HG02840 (cell line): ENCODE results near the gene MVD.

Experiments
- ATAC-seq: cut with Tn5 transposase; IDR thresholded peaks from one replicate; pipeline ENCODE4 v1.9.1; 2021; ENCODE audit warnings: mild to moderate bottlenecking, moderate library complexity, moderate number of reproducible peaks; ENCODE audit not compliant: unreplicated experiment, low FRiP score

Gene MVD

DNA sequence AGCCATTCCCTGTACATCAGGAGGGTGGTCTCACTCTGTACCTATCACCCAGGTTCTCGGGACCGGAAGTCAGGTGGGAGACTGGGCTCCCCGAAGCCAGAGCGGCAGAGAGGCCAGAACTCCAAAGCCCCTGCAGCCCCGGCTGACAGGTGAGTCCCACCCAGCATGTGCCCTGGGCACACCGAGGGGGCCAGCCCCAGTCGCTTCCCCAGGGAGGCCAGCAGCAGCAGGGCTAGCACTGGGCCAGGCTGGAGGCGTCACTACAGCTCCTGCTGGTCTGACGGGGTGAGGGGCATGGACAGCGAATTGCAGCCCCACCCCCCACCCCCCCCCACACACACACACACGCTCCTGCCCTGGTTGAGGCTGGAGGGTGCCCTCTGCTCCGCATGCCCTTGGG is 32.5 kb downstream of the MVD start:
- no peak for ATAC-seq

DNA sequence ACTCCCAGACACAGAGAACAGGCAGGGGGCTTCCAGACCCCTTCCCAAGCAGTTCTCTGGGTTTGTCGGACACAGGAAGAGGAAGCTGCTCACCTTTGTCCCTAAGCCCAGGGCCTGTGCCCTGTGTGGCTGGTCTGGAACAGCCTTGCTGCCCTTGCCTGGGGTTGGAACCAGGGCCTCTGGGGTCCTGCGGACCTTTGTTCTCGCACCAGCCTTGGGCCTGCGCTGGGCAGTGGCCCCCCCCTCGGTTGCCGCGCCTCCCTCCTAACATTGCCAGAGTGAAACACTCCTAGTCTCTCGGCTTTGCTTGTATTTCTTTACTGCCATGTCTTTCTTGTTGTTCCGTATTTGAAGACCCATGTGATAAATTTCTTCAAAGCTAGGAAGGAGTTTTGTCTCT is 33.1 kb downstream of the MVD start:
- ATAC-seq: no peak

DNA sequence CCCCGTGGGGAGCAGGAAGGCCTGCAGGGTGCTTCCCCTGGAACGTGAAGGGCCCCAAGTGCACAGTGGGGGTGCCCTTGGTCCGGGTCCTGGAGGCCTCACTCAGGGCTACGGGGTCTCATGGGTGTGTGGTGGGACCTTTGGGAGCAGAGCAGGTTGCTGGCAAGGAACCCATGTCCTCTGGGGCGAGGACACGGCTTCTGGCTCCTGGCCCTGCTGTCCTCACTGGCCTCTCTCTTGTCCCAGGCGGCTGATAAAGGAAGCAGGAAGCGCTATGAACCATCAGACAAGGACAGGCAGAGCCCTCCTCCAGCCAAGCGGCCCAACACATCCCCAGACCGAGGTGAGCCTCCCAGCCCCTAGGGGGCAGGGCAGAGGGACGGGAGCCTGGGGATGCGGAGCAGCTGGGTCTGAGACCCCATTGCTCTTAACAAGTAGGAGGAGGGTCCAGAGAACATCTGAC is 34.3 kb downstream of the MVD start:
- no peak for ATAC-seq

DNA sequence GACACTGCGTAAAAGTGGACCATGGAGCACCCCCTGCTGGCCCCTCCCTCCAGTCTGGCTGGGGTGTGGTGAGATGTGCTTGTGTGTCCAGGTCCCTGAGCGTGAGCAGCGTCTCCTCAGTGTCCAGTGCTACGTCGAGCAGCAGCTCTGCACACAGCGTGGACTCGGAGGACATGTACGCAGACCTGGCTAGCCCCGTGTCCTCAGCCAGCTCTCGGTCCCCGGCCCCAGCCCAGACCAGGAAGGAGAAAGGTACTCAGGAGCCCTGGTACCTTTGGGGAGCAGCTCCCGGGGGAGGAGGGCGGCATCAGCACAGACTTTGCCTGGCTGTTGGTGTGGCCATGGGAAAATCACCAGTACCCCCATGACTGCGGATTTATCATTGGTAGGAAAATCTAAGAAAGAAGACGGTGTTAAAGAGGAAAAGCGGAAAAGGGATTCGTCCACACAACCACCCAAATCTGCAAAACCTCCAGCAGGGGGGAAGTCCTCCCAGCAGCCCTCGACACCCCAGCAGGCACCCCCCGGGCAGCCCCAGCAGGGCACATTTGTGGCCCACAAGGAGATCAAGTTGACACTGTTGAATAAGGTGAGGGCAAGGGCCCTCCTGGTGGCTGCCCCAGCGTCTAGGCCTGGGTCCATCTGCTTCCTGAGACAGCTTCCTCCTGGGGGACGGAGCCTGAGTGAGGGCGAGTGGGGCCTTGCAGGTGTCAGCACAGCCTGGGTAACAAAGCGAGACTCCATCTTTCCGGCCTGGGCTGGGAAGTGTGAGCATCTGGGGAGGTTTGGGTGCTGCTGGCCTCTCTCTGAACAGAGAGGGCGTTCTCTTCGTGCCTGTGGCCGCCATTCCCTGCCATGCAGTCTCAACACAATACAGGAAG is 35.1 kb downstream of the MVD start:
- ATAC-seq: no peak

DNA sequence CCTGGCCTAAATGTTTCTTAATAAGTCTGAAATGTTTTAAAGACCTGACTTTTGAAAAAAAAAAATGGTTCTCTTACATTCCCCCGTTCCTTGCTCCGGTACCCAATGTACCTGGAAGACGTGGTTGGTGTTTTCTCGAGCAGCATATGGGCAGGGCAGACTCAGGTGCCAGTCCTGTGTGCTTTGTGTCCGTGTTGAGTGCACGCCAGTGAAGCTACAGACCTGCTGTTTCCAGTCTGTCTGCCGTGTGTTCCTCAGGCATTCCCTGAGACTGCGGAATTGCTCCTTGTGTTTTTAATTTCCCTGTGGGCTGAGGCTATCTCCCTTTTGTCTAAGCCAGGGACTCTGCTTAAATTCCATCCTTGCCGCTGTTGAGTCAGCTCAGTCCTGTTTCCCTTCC is 36.2 kb downstream of the MVD start:
- ATAC-seq: no peak

DNA sequence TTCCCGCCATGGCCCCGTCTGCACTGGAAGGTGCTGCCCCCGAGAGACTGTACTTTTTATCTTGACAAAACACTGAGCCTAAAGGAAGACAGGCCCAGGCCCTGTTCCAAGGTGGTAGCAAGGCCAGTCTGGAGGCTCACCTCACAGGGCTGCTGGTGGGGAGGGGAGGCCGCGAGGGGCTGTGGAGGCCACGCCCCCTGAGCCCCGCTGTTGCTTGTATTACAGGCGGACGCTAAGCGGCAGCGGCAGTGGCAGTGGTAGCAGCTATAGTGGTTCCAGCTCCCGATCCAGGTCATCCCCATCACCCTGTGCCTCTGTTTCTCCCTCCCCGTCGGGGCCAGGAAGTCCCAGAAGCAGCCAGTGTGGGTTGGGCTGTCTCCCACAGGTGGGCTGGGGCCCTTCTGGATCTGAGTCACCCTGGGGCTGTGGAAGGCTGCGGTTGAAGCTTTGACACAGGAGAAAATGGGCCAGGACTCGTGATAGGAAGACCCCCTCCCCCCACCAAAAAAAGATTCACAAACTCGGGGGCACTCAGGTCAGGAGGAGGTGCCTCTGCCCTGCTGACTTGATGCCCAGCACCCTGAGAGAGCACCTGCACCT is 37.8 kb downstream of the MVD start:
- no peak for ATAC-seq

DNA sequence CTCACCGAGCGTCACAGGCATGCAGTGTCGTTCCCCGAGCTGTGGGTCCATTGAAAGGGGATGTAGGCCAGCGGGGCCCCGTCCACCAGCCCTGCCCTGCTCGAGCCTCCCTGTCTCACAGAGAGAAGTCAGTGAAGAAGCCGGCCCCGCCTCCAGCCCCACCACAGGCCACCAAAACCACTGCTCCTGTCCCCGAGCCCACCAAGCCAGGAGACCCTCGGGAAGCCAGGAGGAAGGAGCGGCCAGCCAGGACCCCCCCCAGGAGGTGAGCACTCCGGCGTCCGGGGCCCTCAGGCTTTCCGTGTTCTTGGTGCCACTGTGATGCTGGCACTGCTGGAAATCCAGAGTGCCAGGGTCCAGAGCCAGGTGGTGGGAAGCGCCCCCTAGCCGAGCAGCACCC is 38.4 kb downstream of the MVD start:
- no peak for ATAC-seq

DNA sequence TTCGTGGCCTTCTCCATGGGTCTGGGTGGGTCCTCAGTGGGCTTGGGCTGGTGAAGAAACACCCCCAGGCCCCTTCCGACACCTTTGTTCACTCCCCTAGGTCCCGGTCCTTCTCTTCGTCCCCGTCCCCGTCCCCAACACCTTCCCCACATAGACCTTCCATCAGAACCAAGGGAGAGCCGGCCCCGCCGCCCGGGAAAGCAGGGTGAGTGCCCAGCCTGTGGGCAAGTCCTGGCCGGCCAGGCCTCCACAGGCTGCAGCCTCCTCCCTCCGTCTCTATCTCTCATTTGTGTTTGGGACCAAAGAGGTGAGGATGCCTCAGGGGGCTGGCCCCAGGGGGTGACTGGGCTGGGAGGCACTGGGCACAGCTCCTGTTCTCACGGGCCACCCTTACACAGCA is 39.0 kb downstream of the MVD start:
- ATAC-seq: no peak

DNA sequence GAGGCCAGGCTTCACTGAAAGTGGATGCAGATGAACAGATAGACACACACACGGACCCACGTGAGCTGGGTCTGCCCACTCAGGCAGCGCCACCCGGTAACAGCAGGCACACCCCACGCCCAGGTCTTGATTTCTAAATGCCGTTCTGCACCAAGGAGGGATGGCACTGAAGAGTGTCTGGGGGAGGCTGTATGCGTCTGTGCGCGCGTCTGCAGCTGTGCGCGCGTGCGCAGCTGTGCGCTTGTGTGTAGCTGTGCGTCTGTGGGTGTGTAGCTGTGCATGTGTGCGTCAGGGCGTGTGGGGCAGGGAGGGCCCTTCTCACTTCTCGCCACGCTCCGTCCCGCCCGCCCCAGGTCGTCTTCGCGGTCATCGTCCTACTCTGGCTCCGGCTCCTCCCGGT is 40.0 kb downstream of the MVD start:
- ATAC-seq: no peak

DNA sequence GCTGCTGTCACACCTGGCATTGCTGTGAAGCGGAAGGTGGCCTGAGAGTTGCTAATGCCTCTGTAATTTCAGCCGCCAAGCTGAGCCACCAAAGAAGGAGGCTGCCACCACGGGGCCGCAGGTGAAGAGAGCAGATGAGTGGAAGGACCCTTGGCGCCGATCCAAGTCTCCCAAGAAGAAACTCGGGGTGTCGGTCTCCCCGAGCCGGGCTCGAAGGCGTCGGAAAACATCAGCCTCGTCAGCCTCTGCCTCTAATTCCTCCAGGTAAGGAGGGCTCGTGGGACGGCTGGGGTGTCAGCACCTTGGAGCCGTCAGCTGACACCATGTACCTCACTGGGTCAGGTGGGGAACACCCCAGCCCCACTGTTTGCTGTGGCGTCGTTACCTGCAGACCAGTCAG is 40.8 kb downstream of the MVD start:
- no peak for ATAC-seq

DNA sequence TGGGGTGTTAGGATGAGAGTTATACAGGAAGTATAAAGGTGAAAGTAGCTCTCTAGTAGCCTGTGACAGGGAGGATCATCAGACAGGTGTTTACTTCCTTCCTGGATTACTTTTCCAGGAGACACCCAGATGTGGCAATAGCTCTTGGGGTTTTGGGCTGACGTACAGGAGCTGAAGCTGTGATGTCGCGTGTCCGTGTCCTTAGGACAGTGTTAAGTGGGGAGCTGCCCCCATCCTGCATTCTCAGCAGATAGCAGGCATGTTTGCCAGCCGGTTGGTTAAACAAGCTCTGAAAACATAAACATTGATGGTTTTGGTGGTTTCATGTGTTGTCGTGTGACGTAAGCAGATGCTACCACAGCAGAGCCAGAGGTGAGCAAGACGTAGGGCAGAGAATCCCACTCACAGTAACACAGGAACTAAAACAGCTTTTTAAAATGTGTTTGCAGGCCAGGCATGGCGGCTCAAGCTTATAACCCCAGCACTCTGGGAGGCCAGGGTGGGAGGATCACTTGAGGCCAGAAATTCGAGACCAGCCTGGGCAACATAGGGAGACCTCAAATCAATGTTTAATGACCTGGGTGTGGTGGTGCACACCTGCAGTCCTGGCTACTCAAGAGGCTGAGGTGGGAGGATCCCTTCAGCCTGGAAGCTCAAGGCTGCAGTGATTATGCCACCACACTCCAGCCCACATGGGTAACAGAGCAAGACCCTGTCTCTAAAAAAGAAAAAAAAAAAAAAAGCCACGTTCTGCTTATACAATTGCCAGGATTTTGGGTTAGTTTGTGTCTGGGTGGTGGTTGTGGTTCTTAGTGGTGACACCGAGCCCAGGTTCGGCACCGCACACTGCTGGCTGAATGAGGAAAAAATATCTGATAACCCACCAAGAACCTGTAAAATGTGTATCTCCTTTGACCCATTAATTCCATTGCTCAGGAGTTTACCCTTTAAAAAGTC is 42.8 kb downstream of the MVD start:
- no peak for ATAC-seq

DNA sequence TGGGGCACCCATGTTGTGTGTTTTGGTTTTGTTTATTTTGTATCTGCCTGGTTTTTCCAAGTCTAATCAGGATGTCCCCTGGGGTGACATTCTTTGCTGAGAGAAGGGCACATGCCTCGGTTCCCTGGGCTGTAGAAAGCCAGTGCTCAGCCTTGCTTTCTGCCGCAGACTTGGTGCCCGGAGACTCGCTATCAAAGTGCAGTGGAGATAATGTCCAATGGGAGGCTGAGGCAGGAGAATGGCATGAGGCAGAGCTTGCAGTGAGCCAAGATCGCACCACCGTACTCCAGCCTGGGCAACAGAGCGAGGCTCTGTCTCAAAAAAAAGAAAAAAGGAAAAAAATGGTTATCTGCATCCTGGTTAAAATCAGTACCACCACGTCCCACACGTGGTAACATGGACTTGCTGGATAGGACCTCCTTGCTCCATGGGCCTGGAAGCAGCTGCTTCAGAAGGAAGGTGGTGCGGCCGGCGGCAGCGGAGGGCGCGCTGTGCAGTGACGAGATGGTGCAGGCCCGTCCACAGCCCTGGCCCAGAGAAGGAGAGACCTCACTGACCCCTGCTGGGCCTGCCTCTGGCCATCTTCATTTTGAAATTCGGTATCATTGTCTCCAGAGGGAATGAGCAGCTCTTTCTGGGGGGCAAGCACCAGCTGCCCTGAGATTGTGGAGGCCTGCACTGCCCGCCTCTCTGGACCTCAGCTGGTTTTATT is 43.8 kb downstream of the MVD start:
- no peak for ATAC-seq

DNA sequence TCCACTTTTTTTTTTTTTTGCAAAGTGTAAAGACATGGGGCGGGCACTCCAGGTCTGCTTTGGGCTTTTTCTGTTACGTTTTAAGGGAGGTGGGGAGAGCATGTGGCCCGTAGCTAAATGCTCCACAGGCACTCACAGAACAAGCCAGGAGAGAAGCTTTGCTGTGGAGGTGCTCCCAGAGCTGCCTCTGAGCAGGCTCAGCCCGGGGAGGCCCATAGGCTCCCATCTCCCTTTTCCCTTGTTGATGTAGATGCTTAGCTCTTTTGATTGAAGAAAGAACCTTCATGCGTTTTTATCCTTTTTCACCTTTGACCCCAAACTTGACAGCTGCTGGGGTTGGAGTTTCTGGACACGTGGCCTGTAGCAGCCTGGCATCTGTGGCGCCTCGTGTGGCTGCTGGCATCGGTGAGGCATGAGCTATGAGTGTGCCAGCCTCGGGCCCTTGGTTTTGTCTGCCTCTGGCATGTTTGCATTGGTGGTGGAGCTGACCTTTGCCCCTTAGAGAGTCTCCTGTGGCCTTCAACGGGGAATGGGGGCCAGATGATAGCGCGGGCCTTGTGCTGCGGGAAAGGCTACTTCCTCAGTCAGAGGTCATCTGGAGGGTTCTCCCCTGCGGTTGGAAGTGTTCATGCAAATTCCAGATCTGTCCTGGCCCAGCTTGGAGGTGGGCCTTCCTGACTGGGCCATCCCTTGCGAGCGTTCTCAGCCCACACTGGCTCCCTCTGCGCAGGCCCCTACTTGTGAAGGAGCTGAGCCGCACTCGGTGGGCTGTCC is 44.5 kb downstream of the MVD start:
- no peak for ATAC-seq

DNA sequence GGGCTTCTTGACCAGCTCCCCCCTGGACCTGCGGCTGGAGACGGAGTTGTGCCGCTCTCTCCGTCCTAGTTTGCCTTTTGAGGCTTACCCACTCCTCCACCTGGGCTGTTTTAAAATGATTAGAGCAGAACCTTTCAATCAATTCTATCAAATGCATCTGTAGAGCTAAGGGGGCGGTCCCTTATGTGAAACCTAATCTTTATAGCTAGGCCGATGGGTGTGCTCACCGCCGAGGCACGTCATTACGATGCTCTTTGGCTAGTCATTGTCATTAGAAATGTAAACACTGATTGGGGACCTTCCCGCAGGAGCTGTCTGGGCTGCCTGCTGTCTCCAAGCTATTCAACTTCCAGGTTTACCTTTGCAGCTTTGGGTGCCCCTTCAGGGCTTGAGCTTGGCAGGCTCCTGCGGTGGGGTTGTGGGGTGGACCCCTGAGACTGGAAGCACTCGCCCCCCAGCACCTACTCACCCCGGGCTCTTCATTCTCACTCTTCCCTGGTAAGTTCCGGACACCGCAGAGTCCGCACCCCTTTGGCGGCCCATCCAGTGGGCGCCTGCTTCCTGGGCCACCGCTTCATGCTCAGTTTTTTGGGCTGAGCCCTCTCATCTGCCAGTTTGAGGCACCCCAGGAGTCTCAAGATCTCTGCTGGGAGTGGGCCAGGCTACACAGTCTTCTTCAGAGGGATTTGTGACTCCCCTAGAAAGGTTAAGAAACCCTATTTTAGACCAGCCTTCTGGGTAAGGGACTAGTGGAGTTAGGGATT is 45.4 kb downstream of the MVD start:
- ATAC-seq: no peak

DNA sequence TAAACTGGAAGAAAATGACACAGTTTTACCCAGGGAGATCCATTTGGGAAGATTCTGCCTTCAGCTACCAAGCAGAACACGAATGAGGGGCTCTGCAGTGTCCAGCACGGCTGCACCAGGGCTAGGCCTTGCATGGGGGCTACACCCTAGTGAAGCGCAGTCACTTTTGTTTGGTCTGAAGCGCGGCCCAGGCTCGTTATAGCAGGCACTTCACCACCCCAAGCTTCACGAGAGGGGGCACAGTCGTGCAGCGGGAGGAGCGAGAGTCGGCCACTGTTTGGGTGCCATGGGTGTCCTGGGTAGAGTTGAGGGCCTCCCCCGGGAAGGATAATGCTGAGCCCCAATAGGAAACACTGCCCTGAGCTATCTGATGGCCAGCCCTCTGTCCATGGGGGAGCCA is 46.2 kb downstream of the MVD start:
- no peak for ATAC-seq

DNA sequence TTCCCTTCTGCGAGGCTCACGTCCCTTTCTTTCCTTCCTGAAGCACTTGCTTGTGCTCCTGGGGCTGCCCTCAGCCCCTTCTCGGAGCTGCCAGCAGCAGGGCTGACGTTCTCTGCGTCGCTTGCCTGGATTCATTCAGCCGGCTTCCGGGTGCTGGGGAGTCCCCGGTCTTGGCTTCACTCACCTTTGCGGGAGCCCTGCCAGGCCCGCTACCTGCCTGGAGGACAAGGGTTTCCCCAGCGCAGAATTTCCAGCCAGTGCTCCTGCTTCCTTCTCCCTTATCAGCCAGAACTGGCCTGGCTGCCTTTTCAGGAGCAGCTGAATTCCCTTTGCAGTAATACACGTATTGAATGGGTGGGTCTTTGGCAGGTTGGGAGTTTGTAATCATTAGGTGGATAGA is 46.6 kb downstream of the MVD start:
- ATAC-seq: no peak

DNA sequence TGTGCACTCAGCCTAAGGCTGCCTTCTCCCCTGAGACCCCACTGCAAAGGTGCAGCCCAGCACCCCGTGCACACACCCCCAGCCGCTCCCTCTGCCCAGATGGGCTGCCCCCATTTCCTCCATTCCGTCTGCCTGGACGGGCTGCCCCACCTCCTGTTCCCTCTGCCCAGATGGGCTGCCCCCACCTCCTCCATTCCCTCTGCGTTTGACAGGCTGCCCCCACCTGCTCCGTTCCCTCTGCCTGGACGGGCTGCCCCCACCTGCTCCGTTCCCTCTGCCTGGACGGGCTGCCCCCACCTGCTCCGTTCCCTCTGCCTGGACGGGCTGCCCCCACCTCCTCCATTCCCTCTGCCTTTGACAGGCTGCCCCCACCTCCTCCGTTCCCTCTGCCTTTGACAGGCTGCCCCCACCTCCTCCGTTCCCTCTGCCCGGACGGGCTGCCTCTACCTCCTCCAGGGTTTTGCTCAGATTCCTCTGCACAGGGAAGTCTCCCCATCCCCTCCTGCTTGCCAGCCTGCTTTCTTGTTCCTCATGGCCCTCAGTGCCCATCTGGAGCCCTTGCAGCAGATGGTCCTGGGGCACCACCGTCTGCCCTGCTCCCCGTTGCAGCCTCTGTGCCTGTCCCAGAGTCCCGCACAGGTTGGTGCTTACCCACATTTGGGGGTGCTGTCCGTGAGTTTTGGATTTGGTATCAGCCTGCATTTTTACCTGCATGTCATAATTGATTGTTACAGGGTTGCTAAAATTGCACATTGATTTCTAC is 47.9 kb downstream of the MVD start:
- ATAC-seq: no peak
